ENCODE data around the gene TRERF1. TPM values are rescaled to one million over a fixed set of nuclear protein-coding genes. Genes with fewer than 3 reads are reported as not detected.

The TRERF1 gene
- total RNA-seq, 6 experiments from 2014 or later, result 0.29 to 1.2 (median 0.60) TPM

- H3K4me3 ChIP-seq, result no peak overlapping the region
- DNase-seq, result no peak
- TF ChIP-seq CTCF (IDR thresholded peaks at IDR 0.05), result no peak
- TF ChIP-seq POLR2A (IDR thresholded peaks at IDR 0.05), result no peak
- no peak for ATAC-seq
- no peaks in the 10 kb centered on the region for H3K9me3 ChIP-seq
- no peaks in the 10 kb centered on the region for H3K27me3 ChIP-seq
- no peaks in the 10 kb centered on the region for H3K4me1 ChIP-seq
- 54% methylated on average over 6 of the region's 6 CpGs for WGBS (ENCODE audit: insufficient coverage, low coverage, low lambda C conversion rate, missing lambda C conversion rate)
- no peak overlapping the region for H3K27ac ChIP-seq
- H3K36me3 ChIP-seq, result no peaks in the 10 kb centered on the region
- intact Hi-C loops (cut with DNase I), result no loop called here
Observed at GRCh38 chr6:42389736-42390135, 62.0 kb downstream of the TRERF1 start.

- ATAC-seq (no peak), DNase-seq (no peak)
- H3K27ac ChIP-seq, result no peak overlapping the region
- no peaks in the 10 kb centered on the region for H3K4me1 ChIP-seq
- no peak overlapping the region for H3K4me3 ChIP-seq
- H3K36me3 ChIP-seq, result no peaks in the 10 kb centered on the region
- H3K27me3 ChIP-seq, result no peaks in the 10 kb centered on the region
- H3K9me3 ChIP-seq, result no peaks in the 10 kb centered on the region
- TF ChIP-seq POLR2A (IDR thresholded peaks at IDR 0.05) (no peak), CTCF (IDR thresholded peaks at IDR 0.05) (no peak)
- WGBS (ENCODE audit: insufficient coverage, low coverage, low lambda C conversion rate, missing lambda C conversion rate), result 64% methylated on average over 4 of the region's 4 CpGs
- intact Hi-C loops (cut with DNase I), result no loop called here
Observed at GRCh38 chr6:42388046-42388445, 63.7 kb downstream of the TRERF1 start.

- Histone ChIP-seq H3K27me3 (no peaks in the 10 kb centered on the region), H3K9me3 (no peaks in the 10 kb centered on the region), H3K4me3 (no peak overlapping the region), H3K27ac (no peak overlapping the region), H3K36me3 (no peaks in the 10 kb centered on the region), H3K4me1 (no peaks in the 10 kb centered on the region)
- intact Hi-C loops (cut with DNase I), result no loop called here
- no peak for ATAC-seq
- WGBS (ENCODE audit: insufficient coverage, low coverage, low lambda C conversion rate, missing lambda C conversion rate), result 53% methylated on average over 4 of the region's 4 CpGs
- TF ChIP-seq POLR2A (IDR thresholded peaks at IDR 0.05), result no peak
- no peak for TF ChIP-seq CTCF (IDR thresholded peaks at IDR 0.05)
- no peak for DNase-seq
Observed at GRCh38 chr6:42387336-42387735, 64.4 kb downstream of the TRERF1 start.

- Histone ChIP-seq H3K27me3 (no peaks in the 10 kb centered on the region), H3K4me1 (no peaks in the 10 kb centered on the region), H3K9me3 (no peaks in the 10 kb centered on the region), H3K36me3 (no peaks in the 10 kb centered on the region), H3K4me3 (no peak overlapping the region), H3K27ac (no peak overlapping the region)
- TF ChIP-seq POLR2A (IDR thresholded peaks at IDR 0.05) (no peak), CTCF (IDR thresholded peaks at IDR 0.05) (no peak)
- intact Hi-C loops (cut with DNase I), result no loop called here
- ATAC-seq (no peak), DNase-seq (no peak)
- WGBS (ENCODE audit: insufficient coverage, low coverage, low lambda C conversion rate, missing lambda C conversion rate), result 72% methylated on average over 4 of the region's 5 CpGs
Observed at GRCh38 chr6:42385339-42385738, 66.4 kb downstream of the TRERF1 start.
